Measurements from ENCODE around the gene CKAP2.
"Not testable (repeated sequence)": the region's sequence is repeated elsewhere in the genome, so short reads cannot be mapped to it uniquely, and the experiment has no call there.

Gene CKAP2

DNA sequence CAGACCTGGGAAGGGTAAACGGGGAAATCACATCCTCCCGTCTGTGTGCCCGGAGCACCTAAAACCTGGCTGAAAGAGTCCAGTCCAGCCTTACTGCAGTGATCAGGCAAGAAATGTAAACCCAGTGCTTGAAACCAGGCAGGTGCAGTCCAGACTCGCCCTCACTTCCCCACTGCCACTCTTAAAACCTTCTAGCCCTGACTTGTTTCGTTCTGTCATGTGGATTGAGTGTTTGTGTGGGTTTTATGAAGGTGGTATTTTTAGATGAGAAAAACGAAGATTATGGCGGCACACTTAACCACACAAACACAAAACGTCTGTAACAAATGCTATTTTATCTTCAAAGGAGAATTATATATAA lies 839 bp upstream of the CKAP2 start:
- DNase-seq = no peak

DNA sequence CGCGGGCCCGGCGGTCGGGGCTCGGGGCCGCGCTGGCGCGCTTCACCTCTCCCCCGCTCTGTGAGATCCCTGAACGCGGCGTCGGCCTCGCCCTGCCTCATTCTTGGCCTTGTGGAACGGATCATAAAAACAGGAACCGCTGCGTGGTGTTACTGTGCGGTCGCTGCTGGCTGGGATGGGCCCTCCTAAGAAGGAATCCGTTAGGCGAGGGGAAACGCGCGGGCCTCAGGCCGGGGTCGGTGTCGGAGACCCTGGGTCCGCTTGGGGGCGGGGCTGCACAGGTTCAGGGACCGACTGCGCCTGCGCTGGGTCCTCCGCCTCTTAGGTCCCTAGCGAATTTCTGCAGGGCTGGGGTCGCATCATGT lies 381 bp downstream of the CKAP2 start:
- DNase-seq = peak; percentile 82

- no peak for DNase-seq
Observed at GRCh38 chr13:52459668-52460067, 4.4 kb downstream of the CKAP2 start.

DNA sequence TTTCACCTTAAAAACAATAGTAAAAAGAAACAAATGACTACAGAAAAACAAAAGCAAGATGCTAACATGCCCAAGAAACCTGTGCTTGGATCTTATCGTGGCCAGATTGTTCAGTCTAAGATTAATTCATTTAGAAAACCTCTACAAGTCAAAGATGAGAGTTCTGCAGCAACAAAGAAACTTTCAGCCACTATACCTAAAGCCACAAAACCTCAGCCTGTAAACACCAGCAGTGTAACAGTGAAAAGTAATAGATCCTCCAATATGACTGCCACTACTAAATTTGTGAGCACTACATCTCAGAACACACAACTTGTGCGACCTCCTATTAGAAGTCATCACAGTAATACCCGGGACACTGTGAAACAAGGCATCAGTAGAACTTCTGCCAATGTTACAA lies 6.0 kb downstream of the CKAP2 start:
- DNase-seq = no peak

DNA sequence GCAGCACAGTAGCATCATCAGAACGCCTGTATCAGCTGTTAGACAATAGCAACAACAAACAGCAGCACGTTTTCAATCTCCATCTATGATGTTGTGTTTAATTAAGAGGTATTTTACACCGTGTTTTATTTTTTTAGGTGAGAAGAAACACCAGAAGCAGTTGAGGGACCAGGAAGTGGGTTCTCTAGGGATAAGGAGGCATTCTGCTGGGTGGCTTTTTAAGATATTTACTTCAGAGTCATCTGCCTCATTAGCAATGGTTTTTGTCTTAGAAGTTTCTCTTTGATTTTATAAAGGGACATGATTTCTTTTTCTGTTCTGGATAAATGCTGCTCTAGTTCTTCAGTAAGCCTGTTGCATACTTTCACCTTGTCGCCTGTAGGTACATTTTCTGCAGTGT lies 8.2 kb downstream of the CKAP2 start:
- no peak for DNase-seq

- not testable (repeated sequence) for DNase-seq
Observed at GRCh38 chr13:52468487-52468886, 13.2 kb downstream of the CKAP2 start.

GRCh38 chr13:52480677-52481428 lies 25.6 kb downstream of the CKAP2 start:
- not testable (repeated sequence) for DNase-seq

- DNase-seq = not testable (repeated sequence)
Observed at GRCh38 chr13:52487078-52487477, 31.8 kb downstream of the CKAP2 start.

GRCh38 chr13:52488763-52489162 lies 33.5 kb downstream of the CKAP2 start:
- not testable (repeated sequence) for DNase-seq

DNA sequence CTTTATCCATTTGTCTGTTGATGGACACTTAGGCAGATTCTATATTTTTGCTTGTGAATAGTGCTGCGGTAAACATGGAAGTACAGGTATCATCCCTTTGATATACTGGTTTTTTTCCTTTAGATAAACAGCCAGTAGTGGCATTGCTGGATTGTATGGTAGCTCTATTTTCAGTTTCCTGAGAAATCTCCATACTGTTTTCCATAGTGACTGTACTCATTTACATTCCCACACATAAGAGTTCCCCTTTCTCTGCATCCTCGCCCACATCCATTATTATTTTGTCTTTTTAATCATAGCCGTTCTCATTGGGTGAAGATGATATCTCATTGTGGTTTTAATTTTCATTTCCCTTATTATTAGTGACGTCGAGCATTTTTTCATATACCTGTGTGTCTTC lies 35.7 kb downstream of the CKAP2 start:
- DNase-seq = not testable (repeated sequence)

DNA sequence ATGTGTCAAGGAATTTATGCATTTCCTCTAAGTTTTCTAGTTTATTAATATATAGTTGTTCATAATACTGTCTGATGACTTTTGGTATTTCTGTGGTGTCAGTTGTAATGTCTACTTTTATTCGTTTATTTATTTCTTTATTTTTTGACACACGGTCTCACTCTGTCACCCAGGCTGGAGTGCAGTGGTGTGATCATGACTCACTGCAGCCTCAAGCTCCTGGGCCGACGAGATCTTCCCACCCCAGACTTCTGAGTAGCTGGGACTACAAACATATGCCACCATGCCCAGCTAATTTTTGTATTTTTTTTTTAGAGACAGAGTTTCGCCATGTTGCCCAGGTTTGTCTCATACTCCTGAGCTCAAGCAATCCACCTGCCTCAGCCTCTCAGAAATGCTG lies 39.0 kb downstream of the CKAP2 start:
- DNase-seq = not testable (repeated sequence)

- not testable (repeated sequence) for DNase-seq
Observed at GRCh38 chr13:52497979-52498378, 42.7 kb downstream of the CKAP2 start.

- DNase-seq = not testable (repeated sequence)
Observed at GRCh38 chr13:52502277-52502676, 47.0 kb downstream of the CKAP2 start.

GRCh38 chr13:52505843-52506242 lies 50.6 kb downstream of the CKAP2 start:
- not testable (repeated sequence) for DNase-seq

DNA sequence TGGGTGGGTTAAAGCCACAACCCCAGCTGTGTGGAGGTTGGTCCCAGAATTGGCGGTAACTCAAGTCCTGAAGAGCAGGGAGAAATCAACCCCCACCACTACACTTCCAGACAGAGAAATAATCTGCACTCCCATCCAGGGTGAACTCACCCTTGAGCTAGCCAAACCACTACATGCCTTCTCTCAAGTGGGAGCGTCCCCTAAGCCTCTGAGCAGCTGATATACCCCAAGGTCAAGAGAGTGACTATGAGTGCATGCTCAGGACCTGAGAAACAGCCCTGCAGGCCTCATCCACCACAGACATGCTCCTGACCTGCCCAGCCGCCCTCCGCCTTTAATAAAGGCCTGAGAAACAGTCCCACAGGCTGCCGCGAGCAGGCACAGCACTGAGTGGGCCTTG lies 54.3 kb downstream of the CKAP2 start:
- DNase-seq = not testable (repeated sequence)

GRCh38 chr13:52510221-52510797 lies 55.0 kb downstream of the CKAP2 start:
- not testable (repeated sequence) for DNase-seq

GRCh38 chr13:52511598-52511997 lies 56.3 kb downstream of the CKAP2 start:
- not testable (repeated sequence) for DNase-seq

GRCh38 chr13:52513957-52514596 lies 58.8 kb downstream of the CKAP2 start:
- DNase-seq = not testable (repeated sequence)

- not testable (repeated sequence) for DNase-seq
Observed at GRCh38 chr13:52523323-52523722, 68.0 kb downstream of the CKAP2 start.
